Activated naive CD8-positive, alpha-beta T cell treated with anti-CD3 and anti-CD28 coated beads for 36 hours (primary cell): ENCODE results near the gene MRGPRG. TPM values are rescaled to one million over a fixed set of nuclear protein-coding genes. Genes with fewer than 3 reads are reported as not detected.

Experiments used
- DNase-seq: peaks from one replicate; pipeline ENCODE4 v3.0.0; 2021
- H3K27ac Mint-ChIP-seq: one replicate; pipeline ENCODE4 v1.8.0; 2022; ENCODE audit warnings: mild to moderate bottlenecking, moderate library complexity, mixed read lengths
- H3K27me3 Mint-ChIP-seq: one replicate; pipeline ENCODE4 v1.8.0; 2022; ENCODE audit warnings: mild to moderate bottlenecking, mixed read lengths
- H3K36me3 Mint-ChIP-seq: one replicate; pipeline ENCODE4 v1.8.0; 2021; ENCODE audit warnings: mild to moderate bottlenecking, mixed read lengths
- H3K4me1 Mint-ChIP-seq: one replicate; pipeline ENCODE4 v1.8.0; 2021; ENCODE audit warnings: mixed read lengths
- H3K4me3 Mint-ChIP-seq: one replicate; pipeline ENCODE4 v1.8.0; 2022; ENCODE audit warnings: mild to moderate bottlenecking, moderate library complexity, mixed read lengths
- H3K9me3 Mint-ChIP-seq: one replicate; pipeline ENCODE4 v1.8.0; 2022; ENCODE audit warnings: mixed read lengths
- total RNA-seq, 2 experiments: library from RNA; stranded (reverse); gene quantifications; one replicate each; pipeline ENCODE4 v1.2.3, GENCODE V29; 2021

MRGPRG gene
- total RNA-seq, 2 experiments from 2014 or later: not detected

GRCh38 chr11:3204141-3205015 lies 14.2 kb downstream of the MRGPRG start:
- H3K9me3 Mint-ChIP-seq: no peaks in the 10 kb centered on the region
- H3K36me3 Mint-ChIP-seq: no peaks in the 10 kb centered on the region
- H3K4me3 Mint-ChIP-seq: no peak overlapping the region
- H3K27ac Mint-ChIP-seq: no peak overlapping the region
- H3K27me3 Mint-ChIP-seq: peaks cover 10% of the 10 kb centered on the region
- no peak for DNase-seq
- H3K4me1 Mint-ChIP-seq: peaks cover 3% of the 10 kb centered on the region

- H3K9me3 Mint-ChIP-seq: no peaks in the 10 kb centered on the region
- peaks cover 10% of the 10 kb centered on the region for H3K27me3 Mint-ChIP-seq
- no peak for DNase-seq
- H3K4me1 Mint-ChIP-seq: peaks cover 3% of the 10 kb centered on the region
- H3K27ac Mint-ChIP-seq: no peak overlapping the region
- H3K4me3 Mint-ChIP-seq: no peak overlapping the region
- no peaks in the 10 kb centered on the region for H3K36me3 Mint-ChIP-seq
Measured at GRCh38 chr11:3203221-3204043, 15.2 kb downstream of the MRGPRG start.

DNA sequence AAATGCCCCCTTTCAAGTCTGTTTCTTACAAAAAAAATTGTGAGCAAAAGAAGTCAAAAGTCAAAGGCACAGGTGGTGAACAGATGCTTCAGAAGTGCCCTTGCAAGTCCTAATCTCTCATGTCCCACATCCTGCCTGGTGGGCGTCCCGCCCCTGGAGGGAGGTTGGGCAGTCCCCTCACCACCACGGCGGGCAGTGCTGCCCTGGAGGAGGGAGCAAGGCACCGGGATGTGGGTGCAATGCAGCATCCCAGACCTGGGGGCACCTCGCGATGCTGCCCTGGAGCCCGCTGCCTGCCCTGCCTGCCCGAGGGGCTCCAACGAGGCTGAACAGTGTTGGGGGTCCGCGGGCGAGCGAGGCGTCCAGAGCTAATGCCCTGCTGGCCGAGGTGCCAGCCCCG lies 15.9 kb downstream of the MRGPRG start:
- no peak for DNase-seq
- Mint-ChIP-seq H3K27ac (no peak overlapping the region), H3K36me3 (no peaks in the 10 kb centered on the region), H3K27me3 (peaks cover 10% of the 10 kb centered on the region), H3K4me3 (no peak overlapping the region), H3K9me3 (no peaks in the 10 kb centered on the region), H3K4me1 (peaks cover 3% of the 10 kb centered on the region)

DNA sequence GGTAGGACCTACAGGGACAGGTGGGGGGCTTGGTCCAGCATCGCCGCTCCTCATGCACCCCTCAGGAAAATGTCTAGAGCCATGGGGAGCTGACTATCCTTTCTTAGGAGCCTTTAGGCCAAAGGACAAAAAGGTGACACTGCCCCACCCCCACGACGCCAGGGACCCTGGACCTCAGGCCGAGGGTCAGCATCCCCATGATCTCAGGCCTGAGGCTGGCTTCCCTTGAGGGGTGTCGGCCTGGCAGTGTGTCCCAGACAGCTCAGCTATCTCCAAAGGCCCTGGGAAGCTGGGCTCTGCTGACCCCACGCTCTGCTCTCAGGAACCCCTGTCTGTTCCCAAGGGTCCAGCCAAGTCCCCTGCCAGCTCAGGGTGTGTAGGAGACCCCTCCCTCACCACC lies 16.3 kb downstream of the MRGPRG start:
- H3K36me3 Mint-ChIP-seq: no peaks in the 10 kb centered on the region
- peaks cover 10% of the 10 kb centered on the region for H3K27me3 Mint-ChIP-seq
- H3K9me3 Mint-ChIP-seq: no peaks in the 10 kb centered on the region
- H3K27ac Mint-ChIP-seq: no peak overlapping the region
- no peak overlapping the region for H3K4me3 Mint-ChIP-seq
- peaks cover 3% of the 10 kb centered on the region for H3K4me1 Mint-ChIP-seq
- DNase-seq: no peak

DNA sequence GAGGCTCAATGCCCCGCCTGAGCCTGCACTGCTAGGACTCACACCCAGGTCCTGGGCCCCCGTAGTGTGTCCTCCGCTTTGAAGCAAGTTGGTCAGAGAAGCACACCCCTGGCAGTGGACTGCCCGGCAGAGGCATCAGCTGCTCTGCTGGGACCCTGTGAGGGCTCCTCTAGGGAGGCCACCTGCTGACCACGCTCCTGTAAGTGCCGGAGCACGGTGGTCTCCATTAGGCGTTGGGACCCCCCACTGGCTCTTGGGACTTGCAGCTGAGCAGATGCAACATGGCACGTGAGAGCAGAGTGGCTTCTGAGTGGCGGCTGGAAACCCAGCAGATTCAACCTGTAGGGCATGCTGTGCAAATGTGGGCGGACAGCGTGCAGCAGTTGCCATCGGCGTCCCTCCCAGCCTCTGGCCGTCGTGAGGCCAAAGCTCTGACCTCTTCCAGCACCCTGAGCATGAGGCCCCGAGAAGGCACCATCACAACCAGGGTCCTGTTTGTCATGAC lies 16.9 kb downstream of the MRGPRG start:
- peaks cover 3% of the 10 kb centered on the region for H3K4me1 Mint-ChIP-seq
- no peak overlapping the region for H3K4me3 Mint-ChIP-seq
- peaks cover 10% of the 10 kb centered on the region for H3K27me3 Mint-ChIP-seq
- H3K36me3 Mint-ChIP-seq: no peaks in the 10 kb centered on the region
- no peak overlapping the region for H3K27ac Mint-ChIP-seq
- DNase-seq: no peak
- H3K9me3 Mint-ChIP-seq: no peaks in the 10 kb centered on the region

DNA sequence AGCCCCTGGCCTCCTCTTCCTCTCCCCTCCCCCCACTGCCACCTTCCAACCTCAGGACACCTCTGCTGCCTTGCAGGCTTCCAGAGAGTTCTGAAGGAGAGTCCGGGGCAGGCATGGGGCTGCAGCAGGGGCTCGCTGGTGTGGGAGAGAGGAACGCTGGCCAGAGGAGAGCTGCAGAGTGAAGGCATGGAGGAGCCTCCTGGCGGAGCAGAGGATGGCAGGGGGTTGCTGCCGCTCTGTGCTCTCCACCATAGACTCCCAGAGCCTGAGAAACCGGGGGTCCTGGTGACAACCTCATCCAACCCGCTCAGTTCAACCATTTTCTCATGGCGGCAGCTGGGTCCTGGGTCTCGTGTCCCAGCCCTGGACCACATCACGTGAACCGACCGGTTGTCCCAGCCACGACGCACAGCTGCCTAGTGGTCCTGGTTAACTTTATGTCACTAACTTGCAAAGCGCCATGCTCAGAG lies 17.5 kb downstream of the MRGPRG start:
- no peak for DNase-seq
- Mint-ChIP-seq H3K4me1 (peaks cover 3% of the 10 kb centered on the region), H3K36me3 (no peaks in the 10 kb centered on the region), H3K9me3 (no peaks in the 10 kb centered on the region), H3K4me3 (no peak overlapping the region), H3K27ac (no peak overlapping the region), H3K27me3 (peaks cover 10% of the 10 kb centered on the region)

GRCh38 chr11:3200388-3201111 lies 18.1 kb downstream of the MRGPRG start:
- Mint-ChIP-seq H3K9me3 (no peaks in the 10 kb centered on the region), H3K36me3 (no peaks in the 10 kb centered on the region), H3K27ac (no peak overlapping the region), H3K27me3 (peaks cover 14% of the 10 kb centered on the region), H3K4me1 (peaks cover 3% of the 10 kb centered on the region), H3K4me3 (no peak overlapping the region)
- DNase-seq: no peak

- Mint-ChIP-seq H3K9me3 (no peaks in the 10 kb centered on the region), H3K27ac (no peak overlapping the region), H3K4me3 (no peak overlapping the region), H3K36me3 (no peaks in the 10 kb centered on the region), H3K27me3 (peaks cover 14% of the 10 kb centered on the region), H3K4me1 (peaks cover 3% of the 10 kb centered on the region)
- DNase-seq: no peak
Measured at GRCh38 chr11:3199537-3200295, 18.9 kb downstream of the MRGPRG start.

DNA sequence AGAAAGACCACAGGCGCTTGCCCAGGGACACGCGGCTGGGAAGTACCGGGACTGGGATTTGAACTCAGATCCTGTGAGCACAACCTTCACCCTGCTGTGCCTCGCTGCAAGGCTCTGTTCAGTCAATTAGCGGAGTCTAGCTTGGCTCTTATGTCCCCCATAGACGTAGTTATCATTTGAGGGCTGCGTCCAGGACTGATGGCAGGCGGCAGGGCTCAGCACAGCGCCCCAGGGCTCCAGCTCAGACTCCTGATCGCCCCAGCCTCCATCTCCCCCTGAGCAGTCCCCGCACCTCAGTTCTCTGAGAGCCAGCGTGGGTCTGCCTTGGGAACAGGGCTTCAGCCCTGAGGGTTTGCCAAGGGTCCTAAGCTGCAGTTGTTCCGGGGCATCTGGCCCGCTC lies 19.8 kb downstream of the MRGPRG start:
- H3K9me3 Mint-ChIP-seq: no peaks in the 10 kb centered on the region
- no peak overlapping the region for H3K27ac Mint-ChIP-seq
- no peak overlapping the region for H3K4me3 Mint-ChIP-seq
- peaks cover 14% of the 10 kb centered on the region for H3K27me3 Mint-ChIP-seq
- DNase-seq: no peak
- H3K4me1 Mint-ChIP-seq: peaks cover 3% of the 10 kb centered on the region
- H3K36me3 Mint-ChIP-seq: no peaks in the 10 kb centered on the region

DNA sequence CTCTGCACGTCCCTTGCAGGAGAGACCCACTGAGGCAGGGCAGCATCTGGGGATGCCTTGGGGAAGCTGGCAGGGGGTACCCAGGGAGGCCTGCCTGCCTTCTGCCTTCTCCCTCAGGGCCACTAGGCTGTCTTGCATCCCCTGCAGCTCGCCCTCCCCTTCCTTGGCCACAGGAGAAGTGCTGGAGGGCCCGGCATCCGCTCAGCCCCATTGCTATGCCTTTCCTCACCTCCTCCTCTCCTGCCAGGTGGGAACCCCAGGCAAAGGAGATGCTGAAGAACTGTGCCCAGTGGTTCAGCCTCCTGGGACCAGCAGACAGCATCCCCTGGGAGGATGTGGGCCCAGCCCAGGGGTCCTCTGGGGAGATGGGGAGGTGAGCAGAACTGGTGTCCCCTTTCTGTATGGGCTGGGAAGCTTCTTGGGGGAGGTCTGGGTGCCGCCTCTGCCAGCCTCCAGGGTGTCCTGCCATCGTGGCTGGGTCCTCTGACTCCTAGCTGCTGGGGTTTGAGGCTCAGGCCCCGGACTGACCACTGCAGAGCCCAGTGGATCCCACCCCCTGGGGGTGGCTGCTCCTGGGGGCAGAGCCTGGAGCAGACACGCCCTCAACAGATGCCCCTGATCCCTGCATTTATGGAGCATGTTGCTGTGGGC lies 20.6 kb downstream of the MRGPRG start:
- peaks cover 14% of the 10 kb centered on the region for H3K27me3 Mint-ChIP-seq
- H3K4me1 Mint-ChIP-seq: peaks cover 3% of the 10 kb centered on the region
- H3K4me3 Mint-ChIP-seq: no peak overlapping the region
- H3K36me3 Mint-ChIP-seq: no peaks in the 10 kb centered on the region
- no peaks in the 10 kb centered on the region for H3K9me3 Mint-ChIP-seq
- DNase-seq: no peak
- H3K27ac Mint-ChIP-seq: no peak overlapping the region

DNA sequence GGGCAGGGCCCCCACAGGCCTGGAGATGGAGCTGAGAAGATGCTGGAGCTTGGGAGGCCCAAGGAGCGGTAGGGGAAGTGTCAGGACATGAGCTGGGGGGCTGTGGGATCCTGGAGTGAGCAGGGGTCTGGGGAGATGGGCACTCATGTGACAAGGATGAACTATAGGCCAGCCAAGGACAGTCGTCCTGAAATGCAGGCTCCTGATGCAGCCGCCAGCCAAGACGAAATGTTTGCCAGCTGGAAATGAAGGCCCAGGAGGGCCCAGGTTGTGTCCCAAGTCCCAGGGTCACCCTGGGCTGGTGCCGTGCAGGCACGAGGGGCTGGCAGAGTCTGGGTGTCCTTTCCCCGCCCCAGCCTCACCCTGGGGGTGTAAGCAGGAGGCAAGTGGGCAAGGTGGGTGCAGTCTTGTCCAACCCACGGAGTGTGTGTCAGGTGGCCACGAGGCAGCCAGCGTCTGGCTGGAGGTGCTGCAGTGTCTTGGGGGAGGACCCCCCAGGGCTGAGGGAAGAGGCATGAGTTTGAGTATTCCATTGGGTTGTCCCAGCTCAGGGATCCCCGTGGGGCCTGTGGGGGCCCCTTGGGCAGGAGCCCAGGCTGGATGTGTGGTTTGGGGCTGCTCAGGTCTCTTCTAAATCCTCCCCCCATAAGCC lies 21.4 kb downstream of the MRGPRG start:
- Mint-ChIP-seq H3K4me3 (no peak overlapping the region), H3K27ac (no peak overlapping the region), H3K27me3 (peaks cover 7% of the 10 kb centered on the region), H3K36me3 (no peaks in the 10 kb centered on the region), H3K4me1 (no peaks in the 10 kb centered on the region), H3K9me3 (no peaks in the 10 kb centered on the region)
- no peak for DNase-seq

DNA sequence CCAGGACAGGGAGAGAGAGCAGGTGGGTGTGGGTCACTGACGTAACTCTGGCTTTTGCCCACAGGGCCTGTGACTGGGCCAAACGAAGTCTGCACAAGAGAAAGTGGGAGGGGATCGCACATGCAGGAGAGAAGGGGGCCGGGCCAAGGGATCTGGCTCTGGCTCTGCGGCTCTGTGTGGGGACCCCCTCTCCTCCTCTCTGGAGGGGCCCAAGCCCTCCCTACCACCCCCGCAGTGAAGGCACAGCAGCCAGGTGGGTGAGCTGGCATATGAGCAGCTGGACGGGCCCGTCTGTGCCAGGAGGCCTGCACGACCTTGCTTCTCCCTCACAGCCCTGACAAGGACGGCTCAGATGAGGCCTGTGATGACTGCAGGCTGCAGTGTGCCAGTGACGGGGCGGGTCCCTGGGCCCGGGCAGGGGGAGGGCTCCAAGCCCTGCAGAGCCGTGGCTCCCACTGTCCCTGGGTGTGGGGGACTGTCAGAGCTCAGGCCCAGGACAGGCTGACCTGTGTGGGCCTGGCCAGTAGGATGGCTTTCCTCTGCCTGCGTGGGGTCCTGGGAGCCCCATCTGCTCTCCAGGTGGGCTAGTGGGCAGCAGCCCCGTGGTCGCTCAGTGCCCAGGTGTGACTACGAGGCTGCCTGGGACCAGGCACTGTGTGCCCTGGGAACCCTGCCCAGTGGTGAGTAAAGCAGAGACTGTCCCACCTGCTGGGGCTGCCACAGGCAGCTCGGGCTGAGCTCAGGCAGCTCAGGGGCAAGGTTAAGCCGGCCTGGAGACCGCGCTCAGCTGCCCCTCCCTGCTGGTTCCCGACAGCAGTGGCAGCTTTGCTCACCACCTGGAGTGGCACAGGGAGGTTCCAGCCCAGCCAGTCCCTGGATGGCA lies 22.2 kb downstream of the MRGPRG start:
- DNase-seq: no peak
- Mint-ChIP-seq H3K4me3 (no peak overlapping the region), H3K27ac (no peak overlapping the region), H3K36me3 (no peaks in the 10 kb centered on the region), H3K9me3 (no peaks in the 10 kb centered on the region), H3K27me3 (peaks cover 7% of the 10 kb centered on the region), H3K4me1 (no peaks in the 10 kb centered on the region)
